HT-29 (cell line): ENCODE results near the gene DKK3. TPM values are rescaled to one million over a fixed set of nuclear protein-coding genes. Genes with fewer than 3 reads are reported as not detected.

Source experiments
- DNase-seq: peaks from one replicate; pipeline ENCODE4 v3.0.0-alpha.2; 2015; ENCODE audit warnings: low spot score
- total RNA-seq: library from RNA; depleted of rRNA; stranded (reverse); fragments of >200 nt; shearing (Covaris generic); gene quantifications from 2 replicates; pipeline ENCODE4 v1.2.3, GENCODE V29; 2014; rRNA removed

The DKK3 gene
- total RNA-seq, 1 experiment from 2014 or later = not detected

DNA sequence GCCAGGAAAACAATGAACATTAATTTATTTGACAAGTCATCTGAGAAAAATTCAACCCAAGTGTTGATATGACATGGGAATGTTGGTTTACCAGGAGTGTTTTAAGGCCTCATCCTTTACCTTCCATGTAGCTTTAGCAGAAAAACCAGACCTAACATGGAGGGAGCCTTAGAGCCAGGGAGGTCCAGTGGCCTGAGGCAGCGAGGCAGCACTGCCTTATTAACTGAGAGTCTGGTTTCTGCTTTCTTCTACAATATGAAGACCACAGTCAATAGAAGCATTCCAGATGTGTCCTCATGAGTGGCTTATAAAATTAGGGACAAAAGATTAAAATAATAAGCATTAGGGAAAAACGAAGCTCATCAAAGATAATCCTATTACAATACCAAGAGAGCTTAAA is 61.5 kb downstream of the DKK3 start:
- DNase-seq = no peak

DNA sequence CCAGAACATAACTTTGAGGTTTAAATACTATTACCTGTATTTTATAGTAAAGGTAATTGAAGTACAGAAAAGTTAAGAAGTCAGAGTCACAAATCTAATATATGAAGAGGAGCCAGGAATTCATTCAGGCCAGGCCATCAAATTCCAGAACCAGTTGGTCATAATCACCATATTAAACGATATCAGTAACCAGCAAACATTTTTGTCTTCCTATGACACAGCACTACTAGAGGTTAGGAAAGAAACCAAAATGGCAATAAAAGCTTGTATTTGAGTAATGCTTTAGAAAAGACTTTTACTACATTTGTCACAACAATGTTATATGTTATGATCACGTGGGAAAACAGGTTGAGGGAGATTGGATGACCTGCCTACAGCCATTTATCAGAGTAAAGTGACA is 62.2 kb downstream of the DKK3 start:
- no peak for DNase-seq

DNA sequence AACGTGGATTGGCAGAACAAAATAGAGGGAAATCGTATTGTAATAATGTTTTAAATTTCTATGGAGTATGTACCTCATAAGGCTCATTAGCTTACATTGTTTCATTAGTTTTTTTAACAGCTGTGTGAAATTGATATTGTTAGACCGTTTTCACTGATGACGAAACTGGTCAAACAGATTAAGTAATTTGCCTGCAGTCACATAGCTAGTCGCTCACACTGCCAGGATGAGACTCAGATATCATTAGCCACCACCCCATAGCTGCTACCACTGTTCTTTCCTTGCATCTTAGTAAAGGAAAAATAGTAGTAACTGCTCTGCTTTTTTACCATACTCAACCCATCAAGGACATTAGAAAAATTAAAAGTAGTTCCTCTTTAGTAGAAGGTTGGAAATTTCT is 64.0 kb downstream of the DKK3 start:
- DNase-seq = no peak

DNA sequence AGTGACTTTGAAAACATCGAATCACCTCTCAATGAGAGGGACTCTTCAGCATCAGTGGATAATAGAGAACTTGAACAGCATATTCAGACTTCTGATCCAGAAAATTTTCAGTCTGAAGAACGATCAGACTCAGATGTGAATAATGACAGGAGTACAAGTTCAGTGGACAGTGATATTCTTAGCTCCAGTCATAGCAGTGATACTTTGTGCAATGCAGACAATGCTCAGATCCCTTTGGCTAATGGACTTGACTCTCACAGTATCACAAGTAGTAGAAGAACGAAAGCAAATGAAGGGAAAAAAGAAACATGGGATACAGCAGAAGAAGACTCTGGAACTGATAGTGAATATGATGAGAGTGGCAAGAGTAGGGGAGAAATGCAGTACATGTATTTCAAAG is 65.8 kb downstream of the DKK3 start:
- DNase-seq = no peak

DNA sequence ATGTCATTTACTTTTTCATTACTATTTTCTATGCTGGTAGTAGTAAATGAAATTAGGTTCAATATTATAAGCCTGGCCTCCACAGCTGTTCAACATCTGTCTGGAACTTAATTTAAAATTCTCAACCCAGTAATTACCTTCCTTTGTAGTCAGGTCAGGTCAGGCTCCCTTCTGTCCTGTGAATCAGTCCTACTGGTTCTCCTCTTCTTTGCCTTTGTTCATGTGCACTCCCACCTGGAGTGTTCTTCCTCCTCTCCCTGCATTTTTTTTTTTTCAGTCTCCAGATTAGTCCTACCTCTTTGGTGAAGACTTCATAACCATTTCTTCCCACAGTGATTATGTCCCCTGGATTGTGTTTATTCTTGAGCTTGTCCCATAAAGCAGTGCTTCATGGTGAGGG is 67.9 kb downstream of the DKK3 start:
- no peak for DNase-seq

DNA sequence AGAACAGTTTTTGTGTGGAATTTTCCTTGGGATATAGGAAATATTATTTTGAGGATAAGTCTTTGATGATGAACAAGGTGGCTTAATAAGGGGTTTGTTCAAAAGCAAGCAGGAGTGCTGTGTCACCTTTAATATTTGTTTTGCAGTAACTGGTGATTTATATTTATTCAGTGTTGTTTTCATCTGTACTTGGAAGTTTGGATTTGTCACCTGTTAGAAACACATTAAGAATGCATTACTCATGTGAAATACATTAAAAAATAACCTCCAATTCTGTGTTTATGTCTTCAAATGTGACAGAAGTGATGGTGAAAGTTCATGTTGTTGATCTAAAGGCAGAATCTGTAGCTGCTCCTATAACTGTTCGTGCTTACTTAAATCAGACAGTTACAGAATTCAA is 70.5 kb downstream of the DKK3 start:
- DNase-seq = no peak

DNA sequence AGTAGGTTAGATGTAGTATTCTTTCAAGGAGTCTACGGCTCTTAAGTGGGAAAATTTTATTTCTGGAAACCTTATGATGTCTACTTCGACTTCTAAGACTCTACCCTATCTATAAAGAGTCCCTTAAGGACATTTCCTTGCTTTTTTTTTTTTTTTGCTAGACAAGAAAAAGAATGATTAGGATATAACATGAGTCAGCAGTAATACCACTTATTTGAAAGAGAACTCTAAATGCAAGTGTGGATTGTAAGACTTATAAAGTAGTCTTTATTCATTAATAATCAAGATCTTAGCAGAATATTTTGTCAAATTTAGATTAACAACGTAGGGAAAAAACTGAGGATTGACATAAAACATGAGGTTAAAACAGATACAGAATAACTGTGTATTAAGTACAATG is 71.0 kb downstream of the DKK3 start:
- DNase-seq = no peak

DNA sequence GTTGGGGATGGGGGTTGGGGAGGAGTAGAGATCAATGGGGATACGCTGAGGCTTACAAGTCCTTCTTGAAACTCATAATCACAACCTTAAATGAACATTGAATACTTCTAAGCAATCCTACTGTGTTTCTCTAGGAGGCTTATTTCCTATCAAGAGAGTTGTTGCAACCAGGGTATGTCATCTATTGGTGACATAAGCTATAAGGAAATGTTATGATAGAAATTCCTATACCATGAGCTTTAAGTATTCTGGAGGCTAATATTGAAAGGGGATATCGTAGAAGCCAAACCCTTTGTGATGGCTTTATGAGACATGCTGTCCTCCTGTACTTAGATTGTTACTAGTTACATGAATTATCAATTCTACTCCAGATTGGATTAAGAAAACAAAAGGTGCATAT is 72.9 kb downstream of the DKK3 start:
- DNase-seq = no peak

DNA sequence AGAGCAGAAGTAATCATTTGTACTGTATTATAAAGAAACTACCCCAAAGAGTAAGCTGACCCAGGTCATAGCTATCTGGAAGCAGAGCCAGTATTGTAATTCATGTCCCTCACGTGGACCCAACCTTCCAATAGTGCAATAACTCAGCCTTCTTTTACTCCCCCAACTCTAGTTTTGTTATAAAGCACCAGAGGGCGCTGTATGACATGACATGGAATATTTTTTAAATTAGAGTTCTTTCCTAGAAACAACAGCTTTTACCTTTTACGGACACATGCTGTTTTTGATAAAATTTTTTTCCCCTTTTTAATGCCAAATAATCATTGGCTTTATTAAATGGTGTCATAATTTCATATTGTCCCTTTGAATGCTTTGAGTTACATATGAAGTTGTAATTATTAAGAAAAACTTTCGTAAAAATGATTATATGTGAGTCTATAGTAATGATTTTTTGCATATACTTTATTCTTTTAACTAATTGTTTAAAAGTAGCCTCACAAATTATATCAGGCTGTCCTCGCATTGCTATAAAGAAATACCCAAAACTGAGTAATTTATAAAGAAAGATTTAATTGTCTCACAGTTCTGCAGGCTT is 76.9 kb downstream of the DKK3 start:
- DNase-seq = peak; percentile 76

DNA sequence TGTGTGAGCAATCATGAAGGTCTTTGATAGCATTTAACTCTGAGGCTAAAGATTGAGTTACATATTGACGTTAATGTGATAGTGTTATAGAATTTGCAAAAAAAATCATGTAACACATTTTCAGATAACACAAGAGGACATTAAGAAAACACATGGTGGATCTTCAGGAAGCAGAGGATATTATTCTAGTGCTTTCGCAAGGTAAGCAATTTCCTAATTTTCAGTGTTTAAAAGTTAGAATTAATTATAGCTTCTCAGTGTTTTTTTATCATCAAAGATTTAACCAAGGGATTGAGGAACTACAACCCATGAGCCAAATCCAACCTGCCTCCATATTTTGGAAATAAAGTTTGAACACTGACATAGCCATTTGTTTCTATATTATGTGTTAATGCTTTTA is 78.5 kb downstream of the DKK3 start:
- no peak for DNase-seq

DNA sequence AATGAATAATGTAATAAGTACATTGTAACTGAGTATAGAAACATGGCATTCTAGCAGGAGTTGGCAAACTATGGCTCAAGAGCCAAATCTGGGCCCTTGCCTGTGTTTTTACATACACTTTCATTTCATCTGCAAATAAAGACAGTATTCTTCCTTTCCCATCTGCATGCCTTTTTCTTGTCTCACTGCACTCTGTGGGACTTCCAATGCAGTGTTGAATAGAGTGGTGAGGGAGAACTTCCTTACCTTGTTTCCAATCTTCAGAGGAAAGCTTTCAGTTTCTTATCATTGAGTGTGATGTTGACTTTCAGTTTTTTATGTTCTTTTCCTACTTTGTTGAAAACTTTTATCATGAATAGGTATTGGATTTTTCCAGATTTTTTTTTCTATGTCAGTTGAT is 84.6 kb downstream of the DKK3 start:
- DNase-seq = no peak

DNA sequence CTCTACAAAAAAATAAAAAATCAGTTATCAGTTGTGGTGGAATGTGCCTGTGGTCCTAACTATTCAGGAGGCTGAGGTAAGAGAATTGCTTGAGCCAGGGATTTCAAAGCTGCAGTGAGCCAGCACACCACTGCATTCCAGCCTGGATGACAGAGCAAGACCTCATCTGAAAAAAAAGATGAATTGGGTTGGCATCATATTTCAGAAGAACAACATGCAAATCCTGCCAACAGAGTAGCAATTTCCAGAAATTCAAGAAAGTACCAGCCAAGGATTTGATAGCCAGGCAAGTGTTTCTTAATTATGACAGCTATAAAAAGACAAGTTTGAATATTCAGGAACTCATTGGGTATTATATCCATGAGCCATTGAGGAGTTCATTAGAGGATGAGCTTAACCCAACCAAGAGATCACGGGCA is 91.4 kb downstream of the DKK3 start:
- no peak for DNase-seq

DNA sequence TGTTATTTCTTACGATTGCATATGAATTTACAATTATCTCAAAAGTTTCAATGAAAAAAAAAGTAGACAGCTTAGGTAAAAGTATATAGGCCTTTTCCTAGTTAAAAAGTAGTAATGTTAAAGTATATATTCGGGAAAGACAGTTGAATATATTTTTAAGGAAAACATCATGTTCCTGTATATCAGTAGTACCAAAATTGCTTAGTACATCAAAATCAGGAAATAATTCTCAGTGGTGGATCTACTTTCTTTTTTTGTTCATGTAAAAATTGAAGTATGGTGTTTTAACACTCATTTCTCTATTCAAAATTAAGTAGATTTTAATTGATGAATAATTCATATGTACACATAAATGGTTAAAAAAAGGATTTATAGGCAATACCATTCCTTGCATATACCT is 92.8 kb downstream of the DKK3 start:
- no peak for DNase-seq

DNA sequence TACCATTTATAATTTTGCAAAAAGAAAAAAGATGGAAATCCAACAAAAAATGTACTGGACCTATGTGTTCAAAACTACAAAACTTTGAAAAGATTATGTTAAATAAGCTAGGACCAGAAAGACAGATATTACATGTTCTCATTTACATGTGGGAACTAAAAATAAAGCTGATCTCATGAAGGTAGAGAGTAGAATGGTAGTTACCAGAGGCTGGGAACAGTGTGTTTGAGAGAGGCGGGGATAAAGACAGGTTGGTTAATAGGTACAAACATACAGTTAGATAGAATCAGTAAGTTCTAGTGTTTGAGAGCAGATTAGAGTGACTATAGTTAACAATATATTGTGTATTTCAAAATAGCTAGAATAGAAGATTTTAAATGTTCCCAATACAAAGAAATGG is 95.0 kb downstream of the DKK3 start:
- no peak for DNase-seq

Other genes with a start within 250 kb of the DKK3 start
- gene USP47, start 166.7 kb downstream of the DKK3 start, total RNA-seq = 26.9 and 29.0 TPM in 2 replicates
- gene MICAL2, start 102.0 kb upstream of the DKK3 start, total RNA-seq = 150 and 153 TPM in 2 replicates